HG03108 (cell line): Measurements from ENCODE around the gene ARL4A.
A peak's percentile ranks its signal among the peaks of the same experiment; 100 is the strongest.
"Not testable (repeated sequence)": the region's sequence is repeated elsewhere in the genome, so short reads cannot be mapped to it uniquely, and the experiment has no call there.

Source experiments
- ATAC-seq: cut with Tn5 transposase; IDR thresholded peaks from one replicate; pipeline ENCODE4 v1.9.1; 2021; ENCODE audit warnings: moderate library complexity; ENCODE audit not compliant: unreplicated experiment

Gene ARL4A

GRCh38 chr7:12686891-12687717 lies at the start of gene ARL4A:
Gene ARL4A (plus strand): TSS chr7:12687633. CDS start chr7:12688255, 622 bp downstream.
- ATAC-seq, result peak; percentile 86

GRCh38 chr7:12637819-12638592 lies 49.4 kb upstream of the ARL4A start:
- ATAC-seq, result no peak

GRCh38 chr7:12638851-12639456 lies 48.5 kb upstream of the ARL4A start:
- no peak for ATAC-seq

GRCh38 chr7:12640299-12641096 lies 46.9 kb upstream of the ARL4A start:
- ATAC-seq, result no peak

GRCh38 chr7:12641196-12641595 lies 46.2 kb upstream of the ARL4A start:
- no peak for ATAC-seq

GRCh38 chr7:12642508-12642907 lies 44.9 kb upstream of the ARL4A start:
- no peak for ATAC-seq

- no peak for ATAC-seq
Observed at GRCh38 chr7:12643001-12643643, 44.3 kb upstream of the ARL4A start.

- ATAC-seq, result no peak
Observed at GRCh38 chr7:12643644-12644043, 43.8 kb upstream of the ARL4A start.

- ATAC-seq, result not testable (repeated sequence)
Observed at GRCh38 chr7:12645212-12645611, 42.2 kb upstream of the ARL4A start.

GRCh38 chr7:12646139-12646538 lies 41.3 kb upstream of the ARL4A start:
- ATAC-seq, result no peak

- ATAC-seq, result no peak
Observed at GRCh38 chr7:12647364-12648219, 39.8 kb upstream of the ARL4A start.

- ATAC-seq, result no peak
Observed at GRCh38 chr7:12648704-12649261, 38.6 kb upstream of the ARL4A start.

GRCh38 chr7:12649348-12649747 lies 38.1 kb upstream of the ARL4A start:
- no peak for ATAC-seq

- no peak for ATAC-seq
Observed at GRCh38 chr7:12650080-12650479, 37.4 kb upstream of the ARL4A start.

- ATAC-seq, result no peak
Observed at GRCh38 chr7:12653110-12653509, 34.3 kb upstream of the ARL4A start.

- no peak for ATAC-seq
Observed at GRCh38 chr7:12653518-12653917, 33.9 kb upstream of the ARL4A start.

- no peak for ATAC-seq
Observed at GRCh38 chr7:12655161-12655560, 32.3 kb upstream of the ARL4A start.

GRCh38 chr7:12660423-12660822 lies 27.0 kb upstream of the ARL4A start:
- ATAC-seq, result not testable (repeated sequence)

GRCh38 chr7:12660986-12661385 lies 26.4 kb upstream of the ARL4A start:
- ATAC-seq, result not testable (repeated sequence)
